OCI-LY1 (cell line): Measurements from ENCODE around the gene TK1.

Experiments
- EZH2 ChIP-seq: fragments of 200-600 bp; sonication (generic), shearing (Covaris generic); IDR thresholded peaks from 2 replicates; pipeline ENCODE4 v1.8.0; 2017; ENCODE audit warnings: borderline replicate concordance, mixed run types, mild to moderate bottlenecking, antibody characterized with exemption, low read length, moderate library complexity, mixed read lengths
- TF ChIP-seq, protein P1 (sequence below): fragments of 200-600 bp; sonication (generic), shearing (Covaris generic); IDR thresholded peaks from 2 replicates; pipeline ENCODE4 v1.5.1; 2017; ENCODE audit warnings: mild to moderate bottlenecking, antibody characterized with exemption, low read length, moderate library complexity, mixed read lengths

DNA sequence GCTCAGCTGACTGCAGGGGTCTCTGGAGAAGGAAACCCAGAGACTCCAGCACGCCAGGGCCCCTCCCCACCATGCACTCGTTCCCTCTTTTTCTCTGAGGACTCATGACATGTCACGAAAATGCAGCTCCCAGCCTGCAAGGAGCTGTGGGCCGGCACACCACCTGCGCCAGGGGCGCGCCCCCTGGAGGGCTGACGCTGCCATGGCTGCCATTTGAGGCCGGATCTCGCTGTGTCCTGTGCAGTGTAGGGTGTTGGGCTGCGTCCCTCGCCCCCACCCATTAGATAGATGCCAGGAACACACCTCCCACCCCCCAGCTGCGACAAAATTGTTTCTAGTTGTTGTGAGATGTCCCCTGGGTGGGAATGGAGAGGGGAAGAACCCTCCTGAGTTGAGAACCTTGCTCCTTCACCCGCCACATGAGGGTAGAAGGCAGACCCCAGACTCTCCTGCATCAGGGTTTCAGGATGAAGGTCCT is 10.3 kb downstream of the TK1 start:
- TF ChIP-seq, protein P1, sequence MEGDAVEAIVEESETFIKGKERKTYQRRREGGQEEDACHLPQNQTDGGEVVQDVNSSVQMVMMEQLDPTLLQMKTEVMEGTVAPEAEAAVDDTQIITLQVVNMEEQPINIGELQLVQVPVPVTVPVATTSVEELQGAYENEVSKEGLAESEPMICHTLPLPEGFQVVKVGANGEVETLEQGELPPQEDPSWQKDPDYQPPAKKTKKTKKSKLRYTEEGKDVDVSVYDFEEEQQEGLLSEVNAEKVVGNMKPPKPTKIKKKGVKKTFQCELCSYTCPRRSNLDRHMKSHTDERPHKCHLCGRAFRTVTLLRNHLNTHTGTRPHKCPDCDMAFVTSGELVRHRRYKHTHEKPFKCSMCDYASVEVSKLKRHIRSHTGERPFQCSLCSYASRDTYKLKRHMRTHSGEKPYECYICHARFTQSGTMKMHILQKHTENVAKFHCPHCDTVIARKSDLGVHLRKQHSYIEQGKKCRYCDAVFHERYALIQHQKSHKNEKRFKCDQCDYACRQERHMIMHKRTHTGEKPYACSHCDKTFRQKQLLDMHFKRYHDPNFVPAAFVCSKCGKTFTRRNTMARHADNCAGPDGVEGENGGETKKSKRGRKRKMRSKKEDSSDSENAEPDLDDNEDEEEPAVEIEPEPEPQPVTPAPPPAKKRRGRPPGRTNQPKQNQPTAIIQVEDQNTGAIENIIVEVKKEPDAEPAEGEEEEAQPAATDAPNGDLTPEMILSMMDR, result peak; percentile 98
- TF ChIP-seq EZH2, result no peak
